ENCODE results near the gene MARCHF9. TPM values are rescaled to one million over a fixed set of nuclear protein-coding genes. Genes with fewer than 3 reads are reported as not detected.
"Not testable (repeated sequence)": the region's sequence is repeated elsewhere in the genome, so short reads cannot be mapped to it uniquely, and the experiment has no call there.

MARCHF9 gene
- polyA plus RNA-seq, 10 donors, result 6.6 to 10.2 (median 7.9) TPM

DNA sequence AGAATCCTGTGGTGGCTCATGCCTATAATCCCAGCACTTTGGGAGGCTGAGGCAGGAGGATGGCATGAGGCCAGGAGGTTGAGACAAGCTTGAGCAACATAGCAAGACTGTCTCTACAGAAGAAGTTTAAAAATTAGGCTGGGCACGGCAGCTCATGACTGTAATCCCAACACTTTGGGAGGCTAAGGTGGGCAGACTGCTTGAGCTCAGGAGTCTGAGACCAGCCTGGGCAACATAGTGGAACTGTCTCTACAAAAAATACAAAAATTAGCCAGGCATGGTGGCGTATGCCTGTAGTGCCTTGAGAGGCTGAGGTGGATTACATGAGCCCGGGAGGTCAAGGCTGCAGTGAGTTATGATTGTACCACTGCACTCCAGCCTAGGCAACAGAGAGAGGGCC is 13.0 kb downstream of the MARCHF9 start:
- no peak for DNase-seq

DNA sequence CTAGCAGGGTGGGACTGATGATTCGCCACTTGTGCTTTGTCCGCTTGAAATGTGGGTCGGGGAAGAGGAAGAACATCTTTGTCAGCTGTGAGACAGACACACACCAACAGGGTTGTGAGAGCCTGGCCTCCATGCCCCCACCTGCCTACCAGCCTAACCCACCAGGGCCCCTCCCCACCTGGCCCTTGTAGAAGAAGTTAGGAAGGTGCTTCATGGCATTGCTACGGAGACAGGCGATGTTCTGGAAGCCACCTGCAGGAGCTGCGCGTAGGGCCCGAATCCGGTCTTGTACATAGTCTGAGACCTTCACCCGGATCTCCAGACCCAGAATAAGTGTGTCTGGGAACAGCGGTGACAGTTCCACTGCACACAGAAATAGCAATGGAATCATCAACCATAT is 14.7 kb downstream of the MARCHF9 start:
- no peak for DNase-seq

DNA sequence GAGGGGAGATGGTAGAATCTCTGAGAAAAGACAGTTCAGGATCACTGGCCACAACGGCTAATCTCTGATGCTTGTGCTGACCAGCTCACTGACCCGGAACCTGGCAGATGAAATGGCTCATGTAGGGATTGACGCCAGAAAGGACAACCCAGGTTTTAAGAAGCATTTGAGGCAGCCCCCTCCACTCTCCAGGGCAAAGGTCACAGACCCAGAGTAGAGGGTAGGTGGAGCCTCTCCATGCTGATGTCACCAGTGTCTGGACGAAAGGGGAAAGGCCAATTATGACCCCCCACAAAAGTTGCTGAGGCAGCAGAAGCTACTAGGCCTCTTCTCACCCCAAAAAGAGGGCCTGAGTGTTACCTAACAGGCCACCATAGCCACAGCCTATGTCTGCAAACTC is 15.8 kb downstream of the MARCHF9 start:
- DNase-seq, result no peak

GRCh38 chr12:57771236-57771872 is 16.5 kb downstream of the MARCHF9 start:
- DNase-seq, result peak in 2 of 3 donors; percentile 91 to 97

DNA sequence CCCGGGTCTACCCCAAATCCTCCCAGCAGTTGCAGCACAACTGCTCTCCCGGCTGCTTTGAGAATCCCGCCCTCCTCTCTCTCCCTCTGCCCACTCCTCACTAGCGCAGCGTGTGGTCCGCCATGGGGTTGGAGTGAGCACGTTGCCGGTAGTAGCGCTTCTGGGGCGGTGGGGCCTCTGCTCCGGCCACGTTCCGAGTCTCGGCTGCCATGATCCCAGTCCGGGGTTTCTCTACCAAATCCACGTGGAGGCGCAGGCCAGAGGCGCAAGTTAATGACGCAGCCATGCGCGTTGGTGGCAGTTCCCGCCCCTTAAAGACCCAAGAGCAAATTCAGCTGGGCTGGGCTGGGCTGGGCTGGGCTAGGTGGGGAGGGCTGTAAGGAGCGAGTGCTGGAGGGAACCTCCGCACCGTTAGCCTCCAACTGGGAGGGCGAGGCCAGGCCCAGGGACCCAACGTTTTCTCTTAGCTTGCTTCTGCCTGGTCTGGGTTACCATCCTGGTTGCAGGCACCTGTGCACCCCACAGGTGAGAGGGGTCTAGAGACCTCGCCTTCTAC is 17.0 kb downstream of the MARCHF9 start, which contains the start of gene METTL1:
Gene METTL1 (minus strand): TSS at position 233 of the 556 bp plus-strand sequence. CDS start 22 bp downstream, at position 211.
- peak; percentile 97 to 100 (median 97) for DNase-seq

DNA sequence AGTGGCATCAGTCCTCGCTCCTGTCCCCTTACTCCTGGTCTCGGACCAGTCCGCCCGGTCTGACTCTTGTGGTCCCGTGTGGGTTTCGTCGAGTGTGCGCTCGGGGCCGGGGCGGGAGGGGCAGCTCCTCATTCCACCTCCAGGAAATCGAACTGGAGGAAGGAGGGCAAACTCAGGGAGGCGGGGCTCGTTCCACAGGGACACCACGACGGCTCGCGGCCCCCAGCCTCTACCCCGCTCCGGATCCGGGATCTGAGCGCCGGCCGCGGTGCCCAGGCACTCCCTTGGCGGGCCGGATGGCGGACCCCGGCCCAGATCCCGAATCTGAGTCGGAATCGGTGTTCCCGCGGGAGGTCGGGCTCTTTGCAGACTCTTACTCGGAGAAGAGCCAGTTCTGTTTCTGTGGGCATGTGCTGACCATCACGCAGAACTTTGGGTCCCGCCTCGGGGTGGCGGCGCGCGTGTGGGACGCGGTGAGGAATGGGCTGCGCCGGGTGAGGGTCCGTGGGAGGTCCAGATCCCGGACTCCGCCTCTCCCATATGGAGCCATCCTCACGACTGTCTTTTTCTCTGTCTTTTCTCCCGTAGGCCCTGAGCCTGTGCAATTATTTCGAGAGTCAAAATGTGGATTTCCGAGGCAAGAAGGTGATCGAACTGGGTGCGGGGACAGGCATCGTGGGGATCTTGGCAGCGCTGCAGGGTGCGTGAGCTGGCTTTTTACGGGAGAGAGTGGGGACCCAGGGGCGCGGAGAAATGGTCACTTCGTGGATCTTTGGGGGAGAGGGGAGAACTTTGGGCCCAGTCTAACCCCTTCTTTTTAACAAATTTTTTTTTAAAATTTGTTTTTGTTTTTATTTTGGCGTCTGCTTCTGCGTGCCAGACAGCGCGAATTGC is 17.8 kb downstream of the MARCHF9 start, which contains the start of gene EEF1AKMT3:
Gene EEF1AKMT3 (plus strand): TSS at position 186 of the 894 bp plus-strand sequence. CDS start 111 bp downstream, at position 297.
- DNase-seq, result peak; percentile 52 to 76 (median 69)

GRCh38 chr12:57774634-57775033 is 19.7 kb downstream of the MARCHF9 start:
- not testable (repeated sequence) for DNase-seq

- no peak for DNase-seq
Observed at GRCh38 chr12:57775044-57775443, 20.1 kb downstream of the MARCHF9 start.

DNA sequence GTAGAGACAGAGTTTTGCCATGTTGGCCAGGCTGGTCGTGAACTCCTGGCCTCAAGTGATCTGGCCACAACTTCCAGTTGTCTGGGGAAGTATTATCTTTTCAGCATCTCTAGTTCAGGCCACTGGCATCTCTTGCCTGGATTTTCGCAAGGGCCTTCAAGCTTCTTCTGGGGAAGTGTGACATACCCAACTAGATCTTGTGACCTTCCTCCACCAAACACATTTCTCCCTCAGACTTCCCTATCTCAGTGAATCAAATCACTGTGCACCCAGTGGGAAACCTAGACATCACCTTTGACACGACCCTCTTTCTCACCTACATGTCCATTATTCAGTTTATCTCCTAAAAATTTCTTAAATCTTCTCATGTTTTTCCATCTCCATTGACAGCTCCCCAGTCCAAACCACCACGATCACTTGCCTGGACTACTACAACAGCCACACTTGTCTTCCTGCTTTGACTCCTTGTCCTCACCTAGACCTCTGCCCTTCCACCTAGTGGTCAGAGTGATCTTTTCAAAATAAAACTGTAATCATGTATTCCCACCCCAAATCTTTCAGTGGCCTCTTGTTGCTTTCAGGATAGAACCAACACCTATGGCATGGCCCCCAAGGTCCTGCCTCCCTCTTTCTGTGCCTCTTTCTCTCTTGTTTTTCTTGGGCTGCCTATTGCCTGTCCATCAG is 20.8 kb downstream of the MARCHF9 start:
- DNase-seq, result no peak

- DNase-seq, result no peak
Observed at GRCh38 chr12:57776247-57776587, 21.3 kb downstream of the MARCHF9 start.

DNA sequence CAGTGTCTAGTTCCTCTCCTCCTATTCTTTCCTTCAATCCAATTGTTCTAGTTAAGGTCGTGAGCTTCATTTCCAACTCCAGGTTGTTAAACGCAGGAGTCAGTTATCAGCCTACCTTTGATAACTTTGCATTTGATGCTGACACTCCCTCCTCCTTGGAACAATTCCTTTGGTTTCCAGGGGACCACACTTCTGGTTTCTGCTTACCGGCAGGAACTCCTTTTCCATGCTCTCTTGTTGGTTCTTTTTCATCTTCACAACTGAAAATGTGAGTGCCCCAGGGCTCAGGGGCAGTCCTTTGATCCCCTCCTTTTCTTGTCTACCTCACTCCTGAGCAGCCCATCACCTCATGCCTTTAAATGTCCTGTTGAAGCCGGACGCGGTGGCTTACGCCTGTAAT is 22.5 kb downstream of the MARCHF9 start:
- no peak for DNase-seq

- no peak for DNase-seq
Observed at GRCh38 chr12:57777911-57778310, 23.0 kb downstream of the MARCHF9 start.

- no peak for DNase-seq
Observed at GRCh38 chr12:57779736-57780135, 24.8 kb downstream of the MARCHF9 start.

DNA sequence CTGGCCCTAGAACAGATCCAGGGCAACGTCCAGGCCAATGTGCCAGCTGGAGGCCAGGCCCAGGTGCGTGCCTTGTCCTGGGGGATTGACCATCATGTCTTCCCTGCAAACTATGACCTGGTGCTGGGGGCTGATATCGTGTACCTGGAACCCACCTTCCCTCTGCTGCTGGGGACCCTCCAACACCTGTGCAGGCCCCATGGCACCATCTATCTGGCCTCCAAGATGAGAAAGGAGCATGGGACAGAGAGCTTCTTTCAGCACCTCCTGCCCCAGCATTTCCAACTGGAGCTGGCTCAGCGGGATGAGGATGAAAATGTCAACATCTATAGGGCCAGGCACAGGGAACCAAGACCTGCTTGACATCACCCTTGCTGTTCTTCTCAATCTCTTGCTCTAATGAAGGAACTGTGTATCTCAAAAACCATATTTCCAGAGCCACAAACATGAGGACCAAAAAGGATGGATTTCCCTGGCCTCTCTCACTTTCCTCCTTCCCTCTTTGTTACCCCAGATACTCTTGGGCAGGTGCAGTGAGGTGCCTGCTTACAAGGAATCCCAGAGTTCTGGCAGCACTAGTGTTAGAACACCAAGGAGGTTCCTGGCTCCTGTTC is 25.5 kb downstream of the MARCHF9 start:
- DNase-seq, result no peak

DNA sequence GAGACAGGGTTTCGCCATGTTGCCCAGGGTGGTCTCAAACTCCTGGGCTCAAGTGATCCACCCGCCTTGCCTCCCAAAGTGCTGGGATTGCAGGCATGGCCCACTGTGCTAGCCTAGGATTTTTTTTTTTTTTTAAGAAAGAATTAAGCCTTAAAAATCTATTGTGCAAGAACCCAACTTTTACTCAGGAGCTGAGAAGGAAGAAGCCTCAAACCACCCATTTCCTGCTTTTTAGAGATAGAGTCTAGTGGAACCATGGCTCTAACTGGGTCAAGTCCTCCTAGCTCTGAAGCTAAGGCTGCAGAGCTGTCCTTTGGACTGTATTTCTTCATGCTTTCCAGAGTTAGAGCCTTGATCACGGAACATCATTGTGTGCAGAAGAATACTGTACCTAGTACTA is 26.3 kb downstream of the MARCHF9 start:
- DNase-seq, result no peak

DNA sequence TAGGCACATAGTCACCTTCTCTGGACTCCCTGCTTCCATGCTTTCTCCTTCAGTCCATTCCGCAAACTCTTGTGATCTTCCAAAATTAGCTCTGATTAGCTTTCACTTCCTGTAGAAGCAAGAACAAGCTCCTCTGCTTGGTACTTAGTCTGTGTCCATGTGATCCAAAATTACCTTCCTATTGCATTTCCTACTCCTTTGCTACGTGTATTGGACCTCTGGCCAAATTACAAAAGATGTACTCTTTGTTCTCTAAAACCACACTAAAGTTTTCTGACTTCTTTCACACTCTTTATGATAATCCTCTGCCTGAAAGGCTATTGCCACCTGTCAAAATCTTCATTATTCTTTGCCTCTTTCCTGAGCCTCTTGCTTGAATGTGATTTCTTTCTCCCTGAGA is 26.9 kb downstream of the MARCHF9 start:
- DNase-seq, result no peak

DNA sequence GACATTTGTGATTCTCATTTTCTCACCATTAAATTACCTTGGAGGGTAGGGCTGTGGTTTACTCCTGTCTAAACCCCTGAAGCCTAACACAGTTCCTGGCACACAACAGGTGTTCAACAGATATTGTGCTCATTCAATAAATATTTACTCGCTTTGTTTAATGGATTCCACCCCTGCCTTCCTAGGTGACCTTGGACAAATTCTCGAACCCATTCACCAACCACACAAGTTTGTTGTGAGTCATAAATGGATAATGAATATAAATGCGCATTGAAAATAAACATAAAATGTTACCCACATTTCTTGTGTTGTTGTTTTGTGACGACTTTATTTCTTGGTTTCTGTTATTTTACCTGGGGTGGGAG is 27.3 kb downstream of the MARCHF9 start:
- no peak for DNase-seq

DNA sequence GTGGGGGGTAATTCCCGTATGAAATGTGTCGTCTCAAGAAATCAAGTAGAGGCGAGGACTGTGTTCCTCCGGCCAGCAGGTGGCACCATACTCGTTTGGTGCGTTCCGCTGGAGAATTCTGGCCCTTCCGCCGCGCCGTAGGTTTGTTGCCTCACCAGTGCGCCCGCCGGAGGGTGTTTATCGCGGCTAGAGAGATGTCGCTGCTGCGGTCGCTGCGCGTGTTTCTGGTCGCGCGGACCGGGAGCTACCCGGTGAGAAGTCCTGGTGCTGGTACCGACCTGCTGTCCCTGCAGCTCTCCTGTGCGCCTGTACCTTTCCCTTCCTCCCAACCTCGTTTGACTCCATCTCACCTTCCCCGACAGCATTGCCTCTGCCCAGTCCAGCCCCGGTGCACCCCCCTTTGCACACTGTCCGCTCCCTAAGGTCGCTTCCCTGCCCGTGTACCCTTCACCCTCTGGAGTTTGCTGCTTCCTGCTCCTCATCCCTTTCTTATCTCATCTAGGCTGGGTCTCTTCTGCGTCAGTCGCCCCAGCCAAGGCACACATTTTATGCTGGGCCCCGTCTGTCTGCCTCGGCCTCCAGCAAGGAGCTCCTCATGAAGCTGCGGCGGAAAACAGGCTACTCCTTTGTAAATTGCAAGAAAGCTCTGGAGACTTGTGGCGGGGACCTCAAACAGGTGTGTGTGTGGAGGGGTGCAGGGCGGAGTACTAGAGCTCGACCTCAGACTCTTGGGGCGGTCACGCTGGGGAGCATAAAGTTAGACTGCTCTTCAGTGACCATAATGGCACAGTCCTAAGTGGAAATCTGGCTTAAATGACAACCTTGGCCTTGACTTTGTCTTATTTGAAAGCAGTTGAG is 27.9 kb downstream of the MARCHF9 start, which contains the start of gene TSFM:
Gene TSFM (plus strand): TSS at position 180 of the 858 bp plus-strand sequence. CDS start 15 bp downstream, at position 195.
- DNase-seq, result peak; percentile 94 to 97 (median 96)

DNA sequence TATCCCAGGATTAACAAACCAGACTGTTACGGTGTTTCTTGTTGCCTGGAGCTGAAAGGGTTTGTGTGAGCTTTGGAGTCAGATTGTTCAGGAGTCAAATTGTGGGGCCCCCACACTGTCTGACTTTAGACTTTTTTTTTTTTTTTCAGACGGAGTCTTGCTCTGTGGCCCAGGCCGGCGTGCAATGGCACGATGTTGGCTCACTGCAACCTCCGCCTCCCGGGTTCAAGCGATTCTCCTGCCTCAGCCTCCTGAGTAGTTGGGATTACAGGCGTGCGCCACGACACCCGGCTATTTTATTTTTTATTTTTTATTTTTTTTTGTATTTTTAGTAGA is 28.5 kb downstream of the MARCHF9 start:
- DNase-seq, result no peak

GRCh38 chr12:57783861-57784260 is 29.0 kb downstream of the MARCHF9 start:
- no peak for DNase-seq

DNA sequence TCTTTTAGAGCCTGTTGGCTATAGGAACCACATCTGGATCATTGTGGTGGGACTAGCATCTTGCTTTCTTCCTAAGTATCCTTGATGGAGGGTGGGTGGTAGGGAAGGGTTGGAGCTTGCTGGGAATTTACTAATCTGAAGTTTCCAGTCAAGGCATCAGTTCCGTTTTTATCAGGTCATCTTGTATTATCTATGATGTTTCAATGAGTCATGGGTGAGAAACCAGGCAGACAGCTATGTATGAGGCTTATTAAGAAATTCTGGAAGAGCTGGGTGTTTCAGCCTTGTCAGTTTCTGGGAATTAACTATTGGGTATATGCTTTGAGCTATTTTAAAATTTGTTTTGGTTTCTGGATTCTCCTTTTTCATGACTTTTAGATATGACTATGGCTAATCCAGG is 39.0 kb downstream of the MARCHF9 start:
- peak in 1 of 3 donors; percentile 49 for DNase-seq

Measured in muscle of back (tissue), 11 donors.